Activated CD4-positive, alpha-beta T cell treated with anti-CD3 and anti-CD28 coated beads, Interleukin-2, amount 10 ng/mL, durations not matched to agents 24 days and 14 days (primary cell): ENCODE measurements around the gene FHAD1. TPM values are rescaled to one million over a fixed set of nuclear protein-coding genes. Genes with fewer than 3 reads are reported as not detected.

Experiments used
- DNase-seq: peaks from one replicate; pipeline ENCODE4 v3.0.0; 2022
- H3K27ac Mint-ChIP-seq: one replicate; pipeline ENCODE4 v1.8.0; 2022; ENCODE audit warnings: mild to moderate bottlenecking, mixed read lengths
- H3K27me3 Mint-ChIP-seq: one replicate; pipeline ENCODE4 v1.8.0; 2022; ENCODE audit warnings: mixed read lengths
- H3K36me3 Mint-ChIP-seq: one replicate; pipeline ENCODE4 v1.8.0; 2022; ENCODE audit warnings: low read depth, mild to moderate bottlenecking, mixed read lengths
- H3K4me1 Mint-ChIP-seq: one replicate; pipeline ENCODE4 v1.8.0; 2021; ENCODE audit warnings: mixed read lengths
- H3K4me3 Mint-ChIP-seq: one replicate; pipeline ENCODE4 v1.8.0; 2022; ENCODE audit warnings: mild to moderate bottlenecking, moderate library complexity, mixed read lengths
- H3K9me3 Mint-ChIP-seq: one replicate; pipeline ENCODE4 v1.8.0; 2021; ENCODE audit warnings: mixed read lengths
- intact Hi-C: fragments of 100-400 bp; cut with micrococcal nuclease; formaldehyde crosslinking; loops from one replicate; pipeline ENCODE4 v1.15.1; 2023
- total RNA-seq: library from RNA; stranded (reverse); gene quantifications from 2 replicates; pipeline ENCODE4 v1.2.3, GENCODE V29; 2022

FHAD1 gene
- total RNA-seq, 1 donor from 2014 or later: not detected

- Mint-ChIP-seq H3K4me3 (no peak overlapping the region), H3K4me1 (peaks cover 7% of the 10 kb centered on the region), H3K27ac (no peak overlapping the region), H3K27me3 (peaks cover 34% of the 10 kb centered on the region), H3K36me3 (no peaks in the 10 kb centered on the region), H3K9me3 (peaks cover 6% of the 10 kb centered on the region)
- no peak for DNase-seq
- intact Hi-C loops: loop anchor here (1.0 to 10.0 kb wide), 3 partner anchors 35 to 172 kb away; no protein-coding TSS in a partner anchor
These were observed 75.8 kb downstream of the FHAD1 start for GRCh38 chr1:15322648-15323350.

- Mint-ChIP-seq H3K27me3 (peaks cover 38% of the 10 kb centered on the region), H3K9me3 (peaks cover 6% of the 10 kb centered on the region), H3K36me3 (no peaks in the 10 kb centered on the region), H3K4me3 (no peak overlapping the region), H3K27ac (no peak overlapping the region), H3K4me1 (peaks cover 7% of the 10 kb centered on the region)
- peak; percentile 92 for DNase-seq
- intact Hi-C loops: loop anchor here (1.0 to 10.0 kb wide), 3 partner anchors 34 to 171 kb away; no protein-coding TSS in a partner anchor
These were observed 76.4 kb downstream of the FHAD1 start for GRCh38 chr1:15323351-15323988.

- no peak for DNase-seq
- peaks cover 40% of the 10 kb centered on the region for H3K27me3 Mint-ChIP-seq
- no peak overlapping the region for H3K4me3 Mint-ChIP-seq
- no peaks in the 10 kb centered on the region for H3K36me3 Mint-ChIP-seq
- intact Hi-C loops: loop anchor here (1.0 to 10.0 kb wide), 3 partner anchors 33 to 171 kb away; no protein-coding TSS in a partner anchor
- peaks cover 8% of the 10 kb centered on the region for H3K4me1 Mint-ChIP-seq
- no peak overlapping the region for H3K27ac Mint-ChIP-seq
- peaks cover 6% of the 10 kb centered on the region for H3K9me3 Mint-ChIP-seq
These were observed 77.2 kb downstream of the FHAD1 start for GRCh38 chr1:15323989-15324868.

- Mint-ChIP-seq H3K27me3 (peaks cover 41% of the 10 kb centered on the region), H3K4me3 (no peak overlapping the region), H3K9me3 (peaks cover 6% of the 10 kb centered on the region), H3K4me1 (peaks cover 11% of the 10 kb centered on the region), H3K27ac (no peak overlapping the region), H3K36me3 (no peaks in the 10 kb centered on the region)
- no peak for DNase-seq
- intact Hi-C loops: loop anchor here (5.0 to 10.0 kb wide), 2 partner anchors 32 to 170 kb away; no protein-coding TSS in a partner anchor
These were observed 77.9 kb downstream of the FHAD1 start for GRCh38 chr1:15324869-15325335.

- Mint-ChIP-seq H3K9me3 (peaks cover under 1% of the 10 kb centered on the region), H3K4me3 (no peak overlapping the region), H3K36me3 (no peaks in the 10 kb centered on the region), H3K4me1 (peaks cover 11% of the 10 kb centered on the region), H3K27ac (peak overlapping the region; percentile 30), H3K27me3 (peaks cover 40% of the 10 kb centered on the region)
- DNase-seq: no peak
- intact Hi-C loops: loop anchor here (10.0 kb wide), 1 partner anchor 169 kb away; no protein-coding TSS in a partner anchor
These were observed 78.5 kb downstream of the FHAD1 start for GRCh38 chr1:15325375-15326085.

GRCh38 chr1:15326691-15327588 is 79.9 kb downstream of the FHAD1 start:
- intact Hi-C loops: loop anchor here (10.0 kb wide), 1 partner anchor 168 kb away; no protein-coding TSS in a partner anchor
- H3K27ac Mint-ChIP-seq: no peak overlapping the region
- no peak overlapping the region for H3K4me3 Mint-ChIP-seq
- H3K27me3 Mint-ChIP-seq: peaks cover 32% of the 10 kb centered on the region
- no peaks in the 10 kb centered on the region for H3K36me3 Mint-ChIP-seq
- peaks cover 11% of the 10 kb centered on the region for H3K4me1 Mint-ChIP-seq
- no peaks in the 10 kb centered on the region for H3K9me3 Mint-ChIP-seq
- DNase-seq: no peak

GRCh38 chr1:15328351-15329103 is 81.5 kb downstream of the FHAD1 start:
- Mint-ChIP-seq H3K27me3 (peaks cover 37% of the 10 kb centered on the region), H3K27ac (no peak overlapping the region), H3K4me1 (peaks cover 10% of the 10 kb centered on the region), H3K9me3 (no peaks in the 10 kb centered on the region), H3K36me3 (no peaks in the 10 kb centered on the region), H3K4me3 (no peak overlapping the region)
- DNase-seq: no peak
- intact Hi-C loops: loop anchor here (10.0 kb wide), 1 partner anchor 166 kb away; no protein-coding TSS in a partner anchor

GRCh38 chr1:15329104-15329820 is 82.2 kb downstream of the FHAD1 start:
- H3K9me3 Mint-ChIP-seq: no peaks in the 10 kb centered on the region
- H3K36me3 Mint-ChIP-seq: no peaks in the 10 kb centered on the region
- H3K27ac Mint-ChIP-seq: no peak overlapping the region
- no peak for DNase-seq
- H3K4me3 Mint-ChIP-seq: no peak overlapping the region
- peaks cover 8% of the 10 kb centered on the region for H3K4me1 Mint-ChIP-seq
- peaks cover 36% of the 10 kb centered on the region for H3K27me3 Mint-ChIP-seq
- intact Hi-C loops: loop anchor here (10.0 kb wide), 1 partner anchor 166 kb away; no protein-coding TSS in a partner anchor

- no peak overlapping the region for H3K4me3 Mint-ChIP-seq
- DNase-seq: no peak
- H3K36me3 Mint-ChIP-seq: no peaks in the 10 kb centered on the region
- intact Hi-C loops: no loop called here
- H3K4me1 Mint-ChIP-seq: peaks cover 8% of the 10 kb centered on the region
- H3K27me3 Mint-ChIP-seq: peaks cover 38% of the 10 kb centered on the region
- H3K9me3 Mint-ChIP-seq: no peaks in the 10 kb centered on the region
- no peak overlapping the region for H3K27ac Mint-ChIP-seq
These were observed 83.0 kb downstream of the FHAD1 start for GRCh38 chr1:15330028-15330427.

- H3K27ac Mint-ChIP-seq: no peak overlapping the region
- no peak overlapping the region for H3K4me3 Mint-ChIP-seq
- peaks cover 46% of the 10 kb centered on the region for H3K27me3 Mint-ChIP-seq
- peaks cover 4% of the 10 kb centered on the region for H3K4me1 Mint-ChIP-seq
- DNase-seq: no peak
- intact Hi-C loops: no loop called here
- no peaks in the 10 kb centered on the region for H3K9me3 Mint-ChIP-seq
- no peaks in the 10 kb centered on the region for H3K36me3 Mint-ChIP-seq
These were observed 84.2 kb downstream of the FHAD1 start for GRCh38 chr1:15331180-15331579.

- intact Hi-C loops: no loop called here
- Mint-ChIP-seq H3K9me3 (no peaks in the 10 kb centered on the region), H3K4me1 (peaks cover 4% of the 10 kb centered on the region), H3K36me3 (no peaks in the 10 kb centered on the region), H3K27me3 (peaks cover 51% of the 10 kb centered on the region), H3K4me3 (no peak overlapping the region), H3K27ac (no peak overlapping the region)
- no peak for DNase-seq
These were observed 84.7 kb downstream of the FHAD1 start for GRCh38 chr1:15331734-15332133.
